Middle frontal gyrus (tissue), 1 donor: ENCODE results near the gene ING3.

Experiments
- DNase-seq: peaks from one replicate; pipeline ENCODE4 v3.0.0-alpha.2; 2015; ENCODE audit warnings: low spot score; ENCODE audit errors: extremely low spot score

ING3 gene

DNA sequence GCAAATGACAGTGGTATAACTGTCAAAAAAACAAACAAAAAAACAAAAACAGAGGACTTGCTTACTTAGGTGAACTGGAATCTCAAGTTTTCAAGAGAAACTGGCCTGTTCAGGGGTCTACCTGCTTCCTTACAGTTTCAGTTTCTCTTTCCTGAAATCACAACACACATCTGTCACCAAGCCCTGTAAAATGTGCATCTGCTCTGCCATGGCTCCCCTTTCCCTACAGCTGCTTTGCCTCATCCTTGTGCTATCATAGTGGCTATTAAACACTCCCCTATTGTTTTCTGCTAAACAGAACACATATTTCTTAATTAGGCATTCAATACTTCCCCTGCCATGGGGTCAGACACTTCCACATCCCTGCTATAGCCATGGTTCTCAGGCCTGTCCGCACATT is 75.6 kb downstream of the ING3 start:
- no peak for DNase-seq

DNA sequence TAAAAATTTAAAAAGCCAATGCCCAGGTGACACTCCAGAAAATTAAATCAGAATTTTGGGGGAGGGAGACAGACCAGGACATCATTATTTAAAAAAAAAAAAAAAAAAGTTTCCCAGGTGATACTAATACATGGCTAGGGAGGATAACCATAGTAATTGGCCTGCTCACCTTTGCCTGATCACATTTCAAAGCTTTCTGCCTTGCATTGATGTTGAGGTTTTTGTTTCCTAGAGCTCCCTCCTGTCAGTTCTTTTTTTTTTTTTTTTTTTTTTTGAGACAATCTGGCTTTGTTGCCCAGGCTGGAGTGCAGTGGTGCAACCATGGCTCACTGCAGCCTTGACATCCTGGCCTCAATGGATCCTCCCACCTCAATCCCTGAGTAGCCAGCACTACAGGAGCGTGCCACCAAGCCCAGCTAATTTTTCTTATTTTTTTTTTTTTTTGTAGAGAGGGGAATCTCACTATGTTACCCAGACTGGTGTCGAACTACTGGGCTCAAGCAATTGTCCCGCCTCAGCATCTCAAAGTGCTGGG is 76.1 kb downstream of the ING3 start:
- no peak for DNase-seq
